Fibroblast of lung (primary cell): ENCODE measurements around the gene MYH2.

ENCODE experiments used
- CTCF ChIP-seq, 2 donors: IDR thresholded peaks in 1 of 2; conservative IDR thresholded peaks in 1 of 2; 1 replicate in 1 of 2; 2 replicates in 1 of 2; pipeline ENCODE4 v1.5.1; 2011 to 2012; ENCODE audit warnings: low read length in 2 of 2, control low read depth in 1 of 2, inconsistent platforms in 1 of 2, low read depth in 1 of 2, mild to moderate bottlenecking in 1 of 2
- EZH2 ChIP-seq: IDR thresholded peaks from 2 replicates; pipeline ENCODE4 v1.5.1; 2012; ENCODE audit warnings: low read length, control low read depth, mild to moderate bottlenecking; ENCODE audit errors: missing control alignments

DNA sequence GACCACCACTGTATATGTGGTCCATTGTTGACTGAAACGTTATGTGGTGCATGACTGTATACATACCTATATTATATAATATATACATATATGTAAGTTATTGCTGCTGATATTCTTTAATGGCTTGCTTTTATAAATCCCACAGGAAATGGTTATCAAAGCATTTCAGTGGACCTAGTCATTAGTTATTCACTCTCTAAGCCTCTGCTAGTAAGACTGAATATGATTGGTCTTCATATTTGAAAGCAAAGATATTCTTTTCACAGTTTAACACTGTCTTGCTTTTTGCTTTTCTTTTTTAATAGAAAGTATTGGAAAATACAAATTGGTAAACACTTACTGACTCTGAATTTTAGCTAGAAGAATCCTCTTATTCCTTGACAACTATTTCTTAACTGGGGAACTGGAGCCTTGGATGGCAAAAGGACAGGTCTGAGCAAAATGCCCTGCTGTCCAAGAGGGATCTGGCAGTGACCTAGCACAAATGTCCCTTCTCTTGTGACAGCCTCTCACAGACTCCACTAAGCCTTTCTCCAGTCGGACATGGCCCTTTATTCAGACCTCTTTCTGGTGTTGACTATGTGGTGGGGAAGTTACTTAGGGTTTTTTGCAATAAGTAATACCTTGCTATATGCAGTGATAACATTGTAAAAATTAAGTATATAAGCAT, 14.7 kb upstream of the MYH2 start:
- no peak for TF ChIP-seq CTCF (conservative IDR thresholded peaks at IDR 0.05 in 1 of 2, IDR thresholded peaks at IDR 0.05 in 1 of 2; ENCODE audit: low read depth in 1 of 2, low read length in 2 of 2)
- no peak for TF ChIP-seq EZH2
